Activated CD8-positive, alpha-beta memory T cell treated with anti-CD3 and anti-CD28 coated beads for 1 hour (primary cell): ENCODE results near the gene TBCD.

Experiments used
- DNase-seq, 2 donors: peaks; one replicate each; pipeline ENCODE4 v3.0.0-alpha.2; 2020; ENCODE audit warnings: low read depth in 1 of 2; ENCODE audit errors: extremely low read depth in 1 of 2

The TBCD gene

GRCh38 chr17:82751571-82752370 is at the start of gene TBCD:
TSS of gene TBCD (plus strand) at chr17:82752065. CDS start at chr17:82752194, 129 bp downstream.
- peak; percentile 73 to 77 for DNase-seq

GRCh38 chr17:82702231-82702927 is 49.5 kb upstream of the TBCD start:
- DNase-seq: no peak

- no peak for DNase-seq
Measured at GRCh38 chr17:82703036-82703745, 48.7 kb upstream of the TBCD start.

GRCh38 chr17:82703935-82704865 is 47.7 kb upstream of the TBCD start:
- no peak for DNase-seq

- DNase-seq: no peak
Measured at GRCh38 chr17:82704886-82705285, 47.0 kb upstream of the TBCD start.

GRCh38 chr17:82705756-82706155 is 46.1 kb upstream of the TBCD start:
- DNase-seq: no peak

- no peak for DNase-seq
Measured at GRCh38 chr17:82709024-82709675, 42.7 kb upstream of the TBCD start.

GRCh38 chr17:82709676-82710498 is 42.0 kb upstream of the TBCD start:
- no peak for DNase-seq

GRCh38 chr17:82710499-82711232 is 41.2 kb upstream of the TBCD start:
- DNase-seq: no peak

GRCh38 chr17:82713071-82713723 is 38.7 kb upstream of the TBCD start:
- no peak for DNase-seq

- DNase-seq: peak; percentile 71 to 90
Measured at GRCh38 chr17:82716203-82717010, 35.5 kb upstream of the TBCD start, which contains the start of gene FN3KRP. TSS of gene FN3KRP (plus strand) at chr17:82716706. CDS start at chr17:82716756, 50 bp downstream.

GRCh38 chr17:82718986-82719685 is 32.7 kb upstream of the TBCD start:
- DNase-seq: no peak

GRCh38 chr17:82720204-82720603 is 31.7 kb upstream of the TBCD start:
- no peak for DNase-seq

GRCh38 chr17:82722341-82723013 is 29.4 kb upstream of the TBCD start:
- no peak for DNase-seq

GRCh38 chr17:82723169-82723807 is 28.6 kb upstream of the TBCD start:
- no peak for DNase-seq
